HCEC 1CT (cell line): Measurements from ENCODE around the gene RASGRF1.
"Not testable (repeated sequence)": the region's sequence is repeated elsewhere in the genome, so short reads cannot be mapped to it uniquely, and the experiment has no call there.

ENCODE experiments used
- DNase-seq: peaks from one replicate; pipeline ENCODE4 v3.0.0-alpha.2; 2017

Gene RASGRF1

DNA sequence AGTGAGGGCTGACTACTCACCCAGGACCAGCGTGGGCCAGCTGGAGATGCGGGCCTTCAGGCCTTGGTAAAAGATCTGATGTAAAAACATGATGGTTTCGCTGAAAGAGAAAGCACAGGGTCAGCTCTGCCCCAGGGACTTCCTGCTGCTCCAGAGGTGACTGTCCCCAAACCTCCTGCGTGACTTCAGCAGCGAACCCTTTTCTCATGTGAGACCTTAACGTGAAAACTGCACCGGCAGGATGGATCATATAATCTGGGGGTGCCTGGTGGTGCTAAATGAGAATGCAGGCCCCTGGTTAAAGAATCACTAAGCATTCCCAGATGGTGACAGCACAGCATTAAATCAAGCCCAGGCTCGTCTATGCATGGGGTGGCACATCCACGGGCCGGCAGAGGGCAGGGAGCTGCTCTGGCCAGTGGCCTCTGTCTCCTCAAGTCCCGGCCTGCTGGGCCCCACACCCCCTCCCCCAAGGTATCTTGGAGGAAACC, 55.4 kb downstream of the RASGRF1 start:
- peak; percentile 7 for DNase-seq

DNA sequence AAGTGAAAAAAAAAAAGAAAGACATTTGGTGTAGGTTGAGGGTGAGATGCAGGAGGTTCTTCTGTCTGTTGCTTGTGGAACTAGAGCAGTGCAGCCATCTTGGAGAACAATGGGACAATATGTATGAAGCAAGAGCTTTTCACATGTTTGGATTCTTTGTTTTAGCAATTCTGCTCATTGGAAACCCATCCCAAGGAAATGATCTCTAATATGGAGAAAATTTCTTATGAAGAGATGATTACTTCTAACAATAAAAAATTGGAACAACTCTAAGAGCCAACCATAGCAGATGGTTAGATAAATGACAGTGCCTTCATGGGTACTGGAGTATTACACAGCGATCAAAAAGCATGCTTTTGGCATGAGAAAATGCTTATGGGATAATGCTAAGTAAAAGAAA, 56.3 kb downstream of the RASGRF1 start:
- no peak for DNase-seq

DNA sequence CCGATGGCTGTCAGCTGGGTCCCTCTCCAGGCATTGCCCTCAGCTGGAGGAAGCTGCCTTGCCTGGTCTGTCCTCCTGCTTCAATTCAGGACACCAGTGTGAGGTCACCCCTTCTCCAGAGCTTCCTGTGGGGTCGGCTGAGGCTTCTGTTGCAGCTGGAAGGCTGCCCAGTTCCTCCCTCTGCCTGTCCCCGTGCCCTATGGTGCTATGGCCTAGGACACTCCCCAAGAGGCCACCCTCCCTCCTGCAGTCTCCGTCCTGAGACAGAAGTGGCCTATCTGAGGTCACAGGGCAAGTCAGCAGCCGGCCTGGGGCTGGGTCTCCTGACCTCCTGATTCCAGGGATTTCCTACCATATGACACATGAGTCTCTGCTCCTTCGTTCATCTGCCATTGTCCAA, 57.9 kb downstream of the RASGRF1 start:
- DNase-seq = no peak

DNA sequence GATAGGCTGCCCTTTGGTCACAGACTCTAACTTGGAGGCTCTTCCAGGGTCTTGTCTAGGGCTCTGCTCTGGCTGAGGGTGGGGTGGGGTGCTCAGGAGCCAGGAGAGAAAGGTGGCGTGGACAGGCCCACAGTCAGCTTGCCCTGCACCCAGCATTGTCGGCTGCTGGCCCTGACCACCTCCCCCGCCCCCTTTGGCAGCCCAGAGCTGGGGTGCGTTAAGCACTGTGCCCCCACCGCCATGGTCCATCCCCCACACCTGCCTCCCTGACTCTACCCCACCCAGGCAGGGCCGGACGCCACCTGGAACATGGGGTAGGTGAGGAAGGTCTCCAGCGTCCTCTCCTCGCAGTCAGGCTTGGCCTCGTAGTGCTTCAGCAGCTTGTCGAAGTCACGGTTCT, 58.8 kb downstream of the RASGRF1 start:
- DNase-seq = no peak

DNA sequence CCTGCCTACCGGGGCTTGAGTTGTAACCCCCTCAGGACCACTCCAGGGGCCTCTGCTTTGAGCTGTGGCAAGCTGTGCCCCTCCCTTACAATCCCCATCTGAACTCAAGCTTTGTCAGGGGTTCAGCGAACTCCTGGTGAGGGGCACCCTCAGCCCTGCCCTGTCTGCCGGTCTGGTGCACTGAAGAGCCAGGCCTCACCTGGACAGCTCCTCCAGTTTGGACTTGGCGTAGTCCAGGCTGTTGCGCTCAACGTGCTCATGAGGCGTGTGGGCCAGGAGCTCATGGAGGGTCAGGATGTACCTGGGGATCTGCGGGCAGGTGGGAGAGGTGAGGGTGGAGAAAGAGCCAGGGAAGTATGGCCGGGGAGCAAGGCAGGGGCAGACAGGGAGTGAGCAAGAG, 59.4 kb downstream of the RASGRF1 start:
- DNase-seq = no peak

DNA sequence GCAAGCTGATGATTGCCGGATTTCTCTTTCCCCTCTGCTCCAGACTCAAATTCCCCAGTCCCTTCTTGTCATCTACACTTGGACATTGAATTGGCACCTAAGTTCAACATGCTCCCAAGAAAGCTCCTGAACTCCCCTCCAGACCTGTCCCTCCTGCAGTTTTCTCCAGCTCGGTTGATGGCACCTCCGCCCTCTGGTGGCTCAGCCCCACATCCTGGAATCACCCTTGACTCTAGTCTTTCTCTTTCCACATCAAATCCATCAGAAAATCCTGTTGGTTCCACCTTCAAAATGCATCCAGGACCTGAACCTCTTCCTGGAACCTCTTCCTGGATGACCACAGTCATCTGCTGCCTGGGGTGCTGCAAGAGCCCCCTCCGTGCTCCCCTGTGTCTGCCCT, 60.1 kb downstream of the RASGRF1 start:
- DNase-seq = no peak

DNA sequence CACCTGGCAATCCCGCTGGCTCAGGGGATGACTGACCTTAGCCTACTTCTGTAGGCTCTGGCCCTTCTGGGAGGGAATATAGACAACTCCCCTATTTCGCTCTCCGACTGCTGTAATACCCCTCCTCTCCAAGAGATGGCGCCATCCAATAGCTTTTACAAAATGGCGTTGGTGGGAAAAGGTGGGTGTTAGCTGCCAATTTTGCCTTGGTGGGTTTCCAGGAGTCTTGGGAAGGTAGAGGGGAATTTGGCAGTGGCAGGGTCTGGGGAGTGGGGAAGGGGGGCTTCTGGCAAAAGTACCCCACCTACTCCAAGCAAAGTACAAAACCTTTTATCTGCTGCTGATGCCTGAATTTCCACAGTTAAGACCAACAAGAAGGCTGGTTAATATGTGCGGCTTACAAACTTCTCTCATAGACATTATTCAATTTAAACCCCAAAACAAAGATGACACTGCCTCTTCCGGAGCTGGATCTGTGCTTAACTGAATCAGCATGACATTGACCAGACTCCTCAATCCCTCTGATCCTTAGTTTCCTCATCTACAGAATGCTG, 62.1 kb downstream of the RASGRF1 start:
- DNase-seq = peak; percentile 26

DNA sequence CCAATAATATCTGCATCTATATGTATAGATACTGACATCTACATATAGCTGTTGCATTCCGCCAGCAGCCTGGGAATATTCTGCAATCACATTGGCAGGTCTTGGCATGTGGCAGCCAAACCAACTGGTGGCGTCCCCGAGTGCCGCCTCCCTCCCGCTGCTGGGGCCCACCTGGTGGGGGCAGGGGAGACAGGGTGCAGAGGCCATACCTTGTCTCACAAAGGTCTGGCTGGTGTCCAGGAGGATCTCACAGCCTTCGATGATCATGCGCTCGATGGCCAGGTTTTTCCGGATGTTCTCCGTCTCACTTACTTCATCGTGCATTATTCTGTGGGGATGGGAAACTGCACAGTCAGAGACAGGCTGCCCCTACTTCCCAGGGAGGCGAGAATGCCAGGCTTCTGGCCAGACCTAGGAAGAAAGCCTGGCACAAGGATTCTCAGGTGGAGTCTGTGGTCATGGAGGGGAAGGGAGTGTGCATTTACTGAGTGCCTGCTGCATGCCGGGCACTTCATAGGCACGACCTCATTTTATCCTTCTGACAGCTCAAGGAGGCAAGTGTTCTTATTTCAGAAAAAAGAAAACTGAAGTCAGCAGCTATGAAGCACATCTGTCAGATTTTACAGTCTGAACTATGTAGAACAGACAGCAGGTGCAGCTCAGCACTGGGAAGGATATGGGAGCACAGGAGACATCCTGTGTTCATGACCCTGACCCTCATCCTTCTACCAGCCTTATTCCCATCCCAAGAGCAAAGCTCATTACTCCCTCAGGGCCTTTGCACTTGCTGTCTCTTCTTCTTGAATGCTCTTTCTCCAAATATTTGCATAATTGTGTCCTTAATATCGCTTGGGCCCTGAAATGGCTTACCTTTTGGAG, 62.8 kb downstream of the RASGRF1 start:
- DNase-seq = no peak

DNA sequence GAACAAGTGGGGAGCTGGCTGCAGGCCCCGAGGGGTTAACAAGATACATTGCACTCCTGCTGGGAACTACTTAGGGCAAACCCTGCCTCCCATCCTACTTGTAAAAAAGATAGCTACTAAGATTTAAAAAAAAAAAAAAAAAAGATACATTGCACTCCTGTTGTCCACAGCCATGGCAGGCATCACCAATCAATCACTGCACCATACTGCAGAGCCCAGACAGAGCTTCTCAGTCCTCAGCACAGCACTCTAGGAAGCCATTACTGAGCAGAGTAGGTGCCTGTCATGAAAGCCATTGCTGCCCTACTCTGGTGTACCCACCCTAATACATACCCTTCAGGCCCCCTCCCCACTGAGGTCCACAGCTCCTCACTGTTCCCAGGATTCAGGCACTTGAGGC, 64.8 kb downstream of the RASGRF1 start:
- no peak for DNase-seq

DNA sequence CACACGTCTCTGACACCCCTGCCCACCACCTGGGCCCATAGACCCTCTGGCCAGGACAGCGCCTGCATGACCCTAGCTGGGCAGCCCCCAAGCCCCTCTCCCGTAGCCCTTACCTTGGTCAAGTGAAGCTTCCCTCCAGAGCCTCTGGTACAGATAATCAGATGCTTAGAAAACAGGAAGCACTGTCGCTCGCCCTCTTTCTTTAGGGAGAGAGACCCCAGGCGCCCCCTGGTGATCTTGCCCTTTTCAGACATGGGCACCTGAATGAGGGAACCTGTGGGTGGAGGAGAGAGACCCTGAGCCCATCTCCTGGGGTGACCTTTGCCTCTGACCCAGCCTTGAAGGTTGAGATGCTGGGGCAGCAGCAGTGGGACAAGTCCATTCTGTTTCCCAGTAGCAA, 65.4 kb downstream of the RASGRF1 start:
- no peak for DNase-seq

DNA sequence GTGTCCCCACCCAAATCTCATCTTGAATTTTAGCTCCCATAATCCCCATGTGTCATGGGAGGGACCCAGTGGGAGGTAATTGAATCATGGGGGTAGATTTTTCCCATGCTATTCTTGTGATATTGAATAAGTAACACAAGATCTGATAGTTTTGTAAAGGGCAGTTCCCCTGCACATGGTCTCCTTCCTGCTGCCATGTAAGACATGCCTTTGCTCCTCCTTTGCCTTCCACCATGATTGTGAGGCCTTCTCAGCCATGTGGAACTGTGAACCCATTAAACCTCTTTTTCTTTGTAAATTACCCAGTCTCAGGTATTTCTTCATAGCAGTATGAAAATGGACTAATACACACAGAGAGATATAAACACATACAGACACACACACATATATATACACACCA, 66.1 kb downstream of the RASGRF1 start:
- not testable (repeated sequence) for DNase-seq

DNA sequence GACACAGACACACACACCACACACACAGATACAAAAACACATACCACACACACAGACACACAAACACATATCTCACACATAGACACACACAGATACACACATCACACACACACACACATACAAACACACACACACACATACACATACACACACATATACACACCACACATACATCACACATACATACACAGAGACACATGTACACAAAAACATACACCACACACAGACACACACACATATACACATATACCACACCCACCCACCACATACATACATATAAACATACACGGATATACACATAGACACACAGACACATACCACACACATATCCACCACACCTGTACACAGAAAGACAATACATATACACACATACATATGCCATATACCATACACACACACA, 66.7 kb downstream of the RASGRF1 start:
- no peak for DNase-seq

DNA sequence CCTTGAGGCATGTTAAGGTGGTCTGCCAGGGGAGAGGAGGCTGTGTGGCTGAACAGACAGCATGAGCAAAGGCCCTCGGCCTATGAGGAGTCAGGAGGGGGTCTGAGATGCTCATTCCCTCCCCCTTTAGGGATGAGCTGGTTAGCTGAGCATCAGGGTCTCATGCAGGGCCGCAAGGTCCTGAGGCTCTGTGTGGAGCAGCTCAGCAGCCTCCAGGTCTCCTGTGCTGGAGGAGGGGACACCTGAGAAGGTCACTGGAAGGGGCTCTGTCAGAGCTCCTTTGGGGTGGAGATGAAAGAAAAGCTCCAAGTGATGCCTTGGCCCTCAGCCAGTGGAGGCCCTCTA, 67.1 kb downstream of the RASGRF1 start:
- DNase-seq = no peak

DNA sequence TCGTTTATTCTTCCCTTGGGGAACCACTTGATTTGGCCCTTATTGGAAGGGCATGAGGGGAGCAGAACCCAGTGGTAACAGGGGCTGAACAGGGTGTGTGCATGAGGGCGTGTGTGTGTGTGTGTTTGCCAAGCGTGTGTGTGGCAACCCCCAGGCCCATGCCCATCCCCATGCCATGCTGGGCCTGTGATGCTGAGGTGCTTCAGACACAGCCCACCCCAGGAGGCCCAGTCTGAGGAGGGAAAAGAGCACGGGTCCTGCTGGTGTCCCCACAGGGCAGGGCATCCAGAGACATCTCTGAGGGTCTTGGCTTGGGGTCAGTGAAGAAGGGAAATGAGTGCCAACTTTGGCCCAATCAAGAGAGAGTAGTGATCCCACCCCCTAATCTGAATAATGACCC, 71.6 kb downstream of the RASGRF1 start:
- DNase-seq = no peak

DNA sequence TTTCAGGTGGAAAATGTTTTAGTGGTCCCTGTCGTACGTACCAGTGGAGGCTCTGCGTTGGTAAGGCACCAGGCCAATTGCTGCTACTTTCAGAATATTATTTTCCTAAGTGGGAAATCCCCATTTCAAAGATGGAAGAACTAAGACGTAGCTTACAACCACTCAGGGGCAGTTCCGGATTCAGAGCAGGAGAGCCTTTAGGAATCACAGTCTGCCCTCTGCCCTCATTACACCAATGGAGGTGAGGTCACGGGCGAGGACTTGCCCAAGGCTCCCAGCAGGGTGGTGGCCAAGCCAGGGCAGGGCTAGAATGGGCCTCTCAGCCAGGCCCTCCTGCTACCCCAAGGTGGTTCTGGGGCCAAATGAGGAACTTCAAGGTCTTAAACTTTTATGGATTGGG, 72.6 kb downstream of the RASGRF1 start:
- DNase-seq = no peak

DNA sequence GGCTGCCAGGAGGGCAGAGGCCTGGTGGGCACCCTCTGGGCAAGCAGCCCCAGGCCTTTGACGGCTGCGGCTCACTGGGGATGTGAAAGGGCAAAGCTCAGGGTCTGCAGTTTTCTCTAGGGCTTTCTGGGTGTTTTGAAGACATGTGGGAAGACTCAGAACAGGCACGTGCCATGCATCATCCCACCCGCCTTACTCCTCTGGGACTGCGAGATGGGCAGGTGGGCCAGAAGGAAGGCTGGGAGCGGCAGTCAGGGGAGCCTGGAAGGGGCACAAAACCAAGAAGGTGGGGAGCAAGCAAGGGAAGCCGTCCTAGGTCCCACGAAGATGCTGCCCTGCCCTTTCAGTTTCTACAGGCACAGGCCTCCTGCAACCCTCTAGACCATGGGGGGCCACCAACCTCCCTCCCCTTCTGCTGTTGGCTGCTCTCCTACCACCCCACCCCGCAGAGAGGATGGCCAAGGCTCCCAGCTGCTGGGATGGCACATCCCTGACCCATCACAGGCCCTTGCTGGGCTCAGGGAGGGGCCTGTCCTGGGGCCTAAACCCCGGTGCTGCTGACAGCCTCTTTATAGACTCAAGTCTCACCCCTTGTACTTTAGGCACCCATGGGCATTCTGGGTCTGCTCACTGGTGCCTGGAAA, 73.9 kb downstream of the RASGRF1 start:
- DNase-seq = no peak

DNA sequence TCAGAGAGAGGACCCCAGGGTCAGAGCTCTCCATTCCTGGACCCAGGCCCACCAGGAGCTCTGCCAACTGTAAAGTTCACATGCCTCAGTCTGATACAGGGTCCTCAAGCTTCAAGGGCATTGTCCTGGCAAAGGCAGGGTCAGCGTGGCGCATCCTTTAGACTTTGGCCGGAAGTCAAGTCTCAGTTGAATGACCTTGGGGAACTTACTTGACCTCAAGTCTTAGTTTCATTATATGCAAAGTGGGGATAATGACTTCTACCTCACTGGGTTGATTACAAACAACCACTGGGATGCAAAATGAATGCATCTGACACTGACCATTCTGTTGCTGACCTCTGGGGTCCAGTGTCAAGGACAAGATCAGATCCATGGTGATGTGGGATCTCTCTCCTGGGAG, 75.2 kb downstream of the RASGRF1 start:
- DNase-seq = no peak

DNA sequence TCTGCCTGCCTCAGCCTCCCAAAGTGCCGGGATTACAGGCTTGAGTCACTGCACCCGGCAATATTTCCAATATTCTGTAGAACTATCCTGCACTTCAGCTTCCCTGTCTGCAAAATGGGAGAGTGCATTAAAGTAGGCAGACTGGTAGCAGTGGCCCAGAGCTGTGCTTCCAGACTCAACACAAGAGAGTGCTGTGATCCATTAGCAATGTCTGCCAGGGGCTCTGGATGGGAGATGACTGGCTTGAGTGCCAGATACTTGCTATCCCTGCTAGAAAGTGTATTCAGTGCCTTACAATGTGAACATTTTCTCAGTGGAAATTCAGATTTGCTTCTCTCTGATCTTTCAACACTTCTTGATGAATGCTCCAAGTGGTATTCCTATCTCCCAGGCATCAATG, 80.3 kb downstream of the RASGRF1 start:
- DNase-seq = no peak

DNA sequence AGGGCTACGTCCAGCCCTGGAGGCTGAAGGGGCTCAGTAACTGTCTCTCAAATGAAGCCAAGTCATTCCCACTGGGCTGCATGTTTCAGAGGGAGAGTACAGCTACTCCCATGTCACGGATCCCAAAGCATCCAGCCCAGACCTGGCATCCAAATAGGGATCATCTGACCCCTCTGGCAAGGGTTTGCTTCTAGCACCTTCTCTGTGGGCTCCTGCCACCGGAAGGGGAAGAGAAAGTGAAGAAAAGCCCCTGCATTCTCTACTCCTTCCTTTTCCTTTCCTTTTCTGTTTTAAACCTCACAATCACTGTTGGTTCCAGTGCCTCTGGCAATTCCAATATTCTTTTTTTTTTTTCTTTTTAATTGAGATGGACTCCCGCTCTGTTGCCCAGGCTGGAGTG, 81.2 kb downstream of the RASGRF1 start:
- no peak for DNase-seq

DNA sequence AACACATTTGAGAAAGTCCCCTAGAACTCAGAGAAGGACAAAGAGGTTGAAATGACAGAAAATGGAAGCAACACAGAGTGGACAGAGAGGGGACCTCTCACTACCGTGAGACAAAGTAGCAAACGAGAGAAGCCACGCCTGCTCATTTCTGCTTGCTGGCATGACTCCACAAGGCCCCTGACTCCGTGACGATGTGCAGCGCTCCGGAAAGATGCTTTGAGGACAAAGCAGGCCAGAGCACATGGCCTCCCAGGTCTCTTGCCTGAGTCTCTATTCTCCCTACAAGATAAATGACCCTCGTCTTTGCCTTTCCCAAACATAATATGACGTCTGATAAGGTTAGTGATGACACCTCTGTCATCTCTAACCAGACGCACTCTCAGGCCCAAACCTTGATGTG, 81.9 kb downstream of the RASGRF1 start:
- no peak for DNase-seq

DNA sequence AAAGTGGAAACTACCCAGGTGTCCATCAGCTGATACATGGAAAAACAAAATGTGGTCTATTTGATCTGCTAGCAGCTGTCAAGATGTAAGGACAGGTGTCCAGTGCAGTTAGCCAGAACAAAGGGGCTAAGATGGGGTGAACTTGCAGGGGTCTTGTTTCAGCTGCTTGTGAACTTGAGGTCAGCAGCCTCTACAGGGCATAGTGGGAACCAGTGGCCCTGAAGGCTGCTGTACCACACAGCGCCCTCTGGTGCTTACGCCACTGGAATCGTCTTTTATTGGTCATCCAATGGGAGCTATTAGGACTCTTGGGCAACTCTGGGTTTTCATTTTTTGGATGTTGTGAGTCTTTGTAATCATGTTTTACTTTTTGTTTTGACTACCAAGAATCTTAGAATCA, 83.5 kb downstream of the RASGRF1 start:
- DNase-seq = peak; percentile 68

DNA sequence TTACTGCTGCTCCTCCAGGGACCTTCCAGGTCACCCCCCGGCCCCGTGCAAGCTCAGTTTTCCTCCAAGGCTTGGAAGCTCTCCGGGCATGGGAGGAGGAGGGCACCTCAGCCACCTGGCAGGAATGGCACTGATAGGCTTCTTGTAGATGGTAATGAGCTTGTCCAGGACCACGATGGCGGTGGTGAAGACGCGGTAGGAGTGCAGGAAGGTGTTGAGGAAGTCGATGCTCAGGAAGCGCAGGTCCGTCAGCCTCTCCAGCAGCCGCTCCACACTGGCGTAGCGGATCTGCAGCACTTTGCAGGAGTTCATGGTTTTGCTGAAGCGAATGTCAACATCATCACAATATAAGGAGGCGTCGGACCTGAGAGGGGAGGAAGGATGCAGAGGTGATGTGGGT, 84.5 kb downstream of the RASGRF1 start:
- no peak for DNase-seq

DNA sequence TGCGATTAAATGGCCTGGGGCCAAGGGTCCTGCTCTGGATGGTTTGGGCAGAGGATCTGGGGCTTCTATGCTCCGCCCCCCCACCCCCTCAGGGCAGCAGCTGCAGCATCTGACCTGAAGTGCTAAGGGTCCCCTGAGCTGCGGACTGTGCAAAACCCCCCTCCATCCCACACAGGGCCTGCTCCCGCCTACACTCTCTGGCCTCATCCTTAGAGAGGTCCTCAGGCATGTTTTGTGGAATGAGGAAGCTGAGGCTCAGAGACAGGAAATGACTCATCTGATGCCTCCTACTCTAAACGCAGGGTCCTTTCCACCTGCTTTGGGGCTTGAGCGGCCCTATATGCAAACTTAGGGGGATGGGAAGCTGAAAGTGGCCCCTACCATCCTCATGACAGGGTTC, 86.2 kb downstream of the RASGRF1 start:
- DNase-seq = peak; percentile 79

DNA sequence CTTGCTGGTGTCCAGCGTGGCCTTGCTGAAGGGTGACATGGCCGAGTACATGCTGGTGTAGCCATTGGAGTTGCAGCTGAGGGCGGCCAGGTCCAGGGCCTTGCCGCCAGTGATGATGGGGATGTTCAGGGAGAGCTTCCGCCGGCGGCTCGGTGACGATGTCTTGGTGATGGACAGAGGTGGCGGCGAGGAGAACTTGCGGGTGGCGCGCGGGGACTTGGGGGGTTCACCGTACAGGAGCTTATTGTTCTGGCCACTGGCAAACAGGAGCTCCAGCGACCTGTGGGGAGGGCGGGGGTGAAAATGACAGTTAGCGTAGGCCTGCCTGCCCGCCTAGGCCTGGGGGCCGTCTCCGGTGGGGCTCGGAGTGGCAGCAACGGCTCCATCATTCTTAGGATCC, 86.7 kb downstream of the RASGRF1 start:
- no peak for DNase-seq
